GM23338 (cell line): Measurements from ENCODE around the gene AP4S1. TPM values are rescaled to one million over a fixed set of nuclear protein-coding genes. Genes with fewer than 3 reads are reported as not detected.
A peak's percentile ranks its signal among the peaks of the same experiment; 100 is the strongest.
"Not testable (repeated sequence)": the region's sequence is repeated elsewhere in the genome, so short reads cannot be mapped to it uniquely, and the experiment has no call there.

ENCODE experiments used
- ATAC-seq: fragments of 200-7000 bp; cut with Tn5 transposase; 3 replicates; pipeline ENCODE4 v1.9.1; 2020
- DNase-seq: peaks from one replicate; pipeline ENCODE4 v3.0.0-alpha.2; 2015; ENCODE audit warnings: low spot score
- H2AFZ ChIP-seq: fragments of 200-600 bp; sonication (generic); 2 replicates; pipeline ENCODE4 v1.8.0; 2016; ENCODE audit warnings: antibody characterized with exemption, mild to moderate bottlenecking, moderate library complexity
- H3F3A ChIP-seq: fragments of 200-600 bp; sonication (generic); replicated peaks from 2 replicates; pipeline ENCODE4 v1.8.0; 2017; ENCODE audit warnings: antibody characterized with exemption, mixed run types, low read depth
- H3K27ac ChIP-seq: fragments of 200-600 bp; sonication (generic); 2 replicates; pipeline ENCODE4 v1.6.1; 2016; ENCODE audit warnings: low read depth
- H3K27me3 ChIP-seq: fragments of 200-600 bp; sonication (generic); 2 replicates; pipeline ENCODE4 v1.8.0; 2016; ENCODE audit warnings: mild to moderate bottlenecking, mixed run types, moderate library complexity; ENCODE audit not compliant: insufficient read depth
- H3K36me3 ChIP-seq: fragments of 200-600 bp; sonication (generic); 2 replicates; pipeline ENCODE4 v1.8.0; 2016; ENCODE audit warnings: mild to moderate bottlenecking; ENCODE audit not compliant: insufficient read depth
- H3K4me1 ChIP-seq: fragments of 200-600 bp; sonication (generic); 2 replicates; pipeline ENCODE4 v1.8.0; 2016; ENCODE audit warnings: mild to moderate bottlenecking, moderate library complexity; ENCODE audit not compliant: insufficient read depth
- H3K4me2 ChIP-seq: fragments of 200-600 bp; sonication (generic); 2 replicates; pipeline ENCODE4 v1.7.1; 2017; ENCODE audit warnings: mixed run types
- H3K4me3 ChIP-seq: fragments of 200-600 bp; sonication (generic); 2 replicates; pipeline ENCODE4 v1.6.1; 2016; ENCODE audit warnings: mixed run types
- H3K79me2 ChIP-seq: fragments of 200-600 bp; sonication (generic); replicated peaks from 2 replicates; pipeline ENCODE4 v1.8.0; 2017; ENCODE audit warnings: mild to moderate bottlenecking; ENCODE audit not compliant: insufficient read depth
- H3K9me2 ChIP-seq: fragments of 200-600 bp; sonication (generic); 2 replicates; pipeline ENCODE4 v1.8.0; 2017; ENCODE audit not compliant: insufficient read depth
- H4K20me1 ChIP-seq: fragments of 200-600 bp; sonication (generic); replicated peaks from 2 replicates; pipeline ENCODE4 v1.8.0; 2017; ENCODE audit warnings: mild to moderate bottlenecking; ENCODE audit not compliant: insufficient read depth
- H3K27ac Mint-ChIP-seq: 2 replicates; pipeline ENCODE4 v1.8.0; 2020; ENCODE audit warnings: inconsistent platforms, mild to moderate bottlenecking, moderate library complexity, mixed read lengths
- H3K27me3 Mint-ChIP-seq: 3 replicates; pipeline ENCODE4 v1.8.0; 2022; ENCODE audit warnings: low read depth, mild to moderate bottlenecking, moderate library complexity, mixed read lengths, inconsistent platforms; ENCODE audit not compliant: insufficient read depth, poor library complexity
- H3K36me3 Mint-ChIP-seq: 3 replicates; pipeline ENCODE4 v1.8.0; 2021; ENCODE audit warnings: low read depth, mild to moderate bottlenecking, inconsistent platforms, moderate library complexity, mixed read lengths
- H3K4me1 Mint-ChIP-seq: 3 replicates; pipeline ENCODE4 v1.8.0; 2020; ENCODE audit warnings: mild to moderate bottlenecking, inconsistent platforms, mixed read lengths
- H3K4me3 Mint-ChIP-seq: 3 replicates; pipeline ENCODE4 v1.8.0; 2021; ENCODE audit warnings: moderate library complexity, mild to moderate bottlenecking, inconsistent platforms, mixed read lengths
- H3K9me3 Mint-ChIP-seq: 3 replicates; pipeline ENCODE4 v1.8.0; 2020; ENCODE audit warnings: moderate library complexity, mild to moderate bottlenecking, inconsistent platforms, mixed read lengths
- CREB1 ChIP-seq: fragments of 250-450 bp; sonication (Bioruptor Pico); IDR thresholded peaks from 2 replicates; pipeline ENCODE4 v1.5.0; 2020; ENCODE audit warnings: low read depth, mild to moderate bottlenecking, moderate library complexity
- EZH2 ChIP-seq: fragments of 200-600 bp; sonication (generic); IDR thresholded peaks from one replicate; pipeline ENCODE4 v1.8.0; 2017; ENCODE audit warnings: antibody characterized with exemption, mild to moderate bottlenecking, low read depth; ENCODE audit not compliant: unreplicated experiment
- EZH2phosphoT487 ChIP-seq: fragments of 200-600 bp; sonication (generic); IDR thresholded peaks from one replicate; pipeline ENCODE4 v1.8.1; 2018; ENCODE audit warnings: antibody characterized with exemption; ENCODE audit not compliant: unreplicated experiment
- ZNF114 ChIP-seq: fragments of 250-450 bp; sonication (Bioruptor Pico); IDR thresholded peaks from 2 replicates; pipeline ENCODE4 v1.5.0; 2020; ENCODE audit warnings: mild to moderate bottlenecking, moderate library complexity
- ZNF331 ChIP-seq: fragments of 250-450 bp; sonication (Bioruptor Pico); IDR thresholded peaks from 2 replicates; pipeline ENCODE4 v1.5.0; 2020; ENCODE audit warnings: low read depth, mild to moderate bottlenecking, moderate library complexity
- polyA plus RNA-seq: library from polyadenylated mRNA; unstranded; fragments of >200 nt; fragmentation: Nextera tagmentation; extraction: Ambion mirVana; gene quantifications from 2 replicates; pipeline ENCODE4 v1.2.1, GENCODE V29; 2016
- total RNA-seq: library from RNA; depleted of rRNA; stranded (reverse); fragments of >200 nt; shearing (Covaris generic); gene quantifications from 2 replicates; pipeline ENCODE4 v1.2.3, GENCODE V29; 2014
- TF ChIP-seq, protein P1 (sequence below), 2 experiments: fragments of 200-600 bp in 1 of 2; sonication (generic) in 1 of 2; conservative IDR thresholded peaks; 2 replicates each; pipeline versions ENCODE4 v1.5.1 to v1.6.1; 2016 to 2017; ENCODE audit warnings: antibody characterized with exemption in 2 of 2, low read depth in 2 of 2, mild to moderate bottlenecking in 2 of 2, moderate library complexity in 1 of 2
- TF ChIP-seq, protein P2 (sequence below): IDR thresholded peaks from one replicate; pipeline ENCODE4 v1.6.1; 2018; ENCODE audit warnings: antibody characterized with exemption; ENCODE audit not compliant: unreplicated experiment
- TF ChIP-seq, protein P3 (sequence below): fragments of 250-450 bp; sonication (Bioruptor Pico); IDR thresholded peaks from 2 replicates; pipeline ENCODE4 v1.5.0; 2020; ENCODE audit warnings: mild to moderate bottlenecking, moderate library complexity
- TF ChIP-seq, protein P4 (sequence below): IDR thresholded peaks from 2 replicates; pipeline ENCODE4 v1.6.1; 2016; ENCODE audit warnings: antibody characterized with exemption

AP4S1 gene
- total and polyA plus RNA-seq, 2 experiments from 2014 or later: 13.4 to 15.7 TPM

DNA sequence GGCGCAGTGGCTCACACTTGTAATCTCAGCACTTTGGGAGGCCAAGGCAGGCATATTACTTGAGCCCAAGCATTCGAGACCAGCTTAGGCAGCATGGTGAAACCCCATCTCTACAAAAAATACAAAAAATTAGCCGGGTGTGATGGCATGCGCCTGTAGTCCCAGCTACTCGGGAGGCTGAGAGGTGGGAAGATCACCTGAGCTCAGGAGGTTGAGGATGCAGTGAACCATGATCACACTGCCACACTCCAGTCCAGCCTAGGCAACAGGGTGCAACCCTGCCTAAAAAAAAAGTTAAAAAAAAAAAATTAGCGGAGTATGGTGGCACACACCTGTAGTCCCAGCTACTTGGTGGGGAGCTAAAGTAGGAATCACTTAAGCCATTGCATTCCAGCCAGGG, 21.4 kb upstream of the AP4S1 start:
- H3K36me3 ChIP-seq, H3K4me3 Mint-ChIP-seq, H3K27ac Mint-ChIP-seq, H3F3A ChIP-seq, H3K4me2 ChIP-seq, H2AFZ ChIP-seq, ATAC-seq, H3K9me2 ChIP-seq, H3K9me3 Mint-ChIP-seq, H3K27me3 ChIP-seq, H3K27me3 Mint-ChIP-seq, DNase-seq, H3K4me3 ChIP-seq: not testable (repeated sequence)
- Histone ChIP-seq H3K79me2 (peaks cover 100% of the 10 kb centered on the region), H4K20me1 (peaks cover 32% of the 10 kb centered on the region), H3K4me1 (peaks cover 29% of the 10 kb centered on the region), H3K27ac (peak overlapping the region; percentile 57; the same call in 1 of the 2 replicates)
- Mint-ChIP-seq H3K4me1 (peaks cover 36% of the 10 kb centered on the region), H3K36me3 (peaks cover 29% of the 10 kb centered on the region; the same call in 2 of the 3 replicates)

DNA sequence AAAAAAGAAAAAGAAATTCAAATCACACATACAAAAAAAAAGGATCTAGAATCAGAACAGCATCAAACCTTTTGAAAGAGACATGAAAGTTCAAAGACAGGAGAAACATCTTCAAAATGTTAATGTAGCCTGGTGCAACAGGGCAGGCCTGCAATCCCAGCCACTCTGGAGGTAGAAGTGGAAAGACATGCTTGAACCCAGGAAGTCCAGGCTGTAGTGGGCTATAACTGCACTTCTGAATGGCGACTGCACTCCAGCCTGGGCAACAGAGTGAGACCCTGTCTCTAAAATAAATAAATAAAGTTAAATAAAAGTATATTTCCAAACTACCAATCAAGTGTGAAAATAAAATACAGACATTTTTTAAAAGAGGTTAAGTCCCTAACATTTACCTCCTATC, 18.7 kb upstream of the AP4S1 start:
- no peaks in the 10 kb centered on the region for H3K27me3 ChIP-seq
- peaks cover 7% of the 10 kb centered on the region for H3K27me3 Mint-ChIP-seq
- ATAC-seq (no peak), DNase-seq (no peak)
- no peaks in the 10 kb centered on the region for H3K36me3 ChIP-seq
- H3K36me3 Mint-ChIP-seq: peaks cover 24% of the 10 kb centered on the region; the same call in 2 of the 3 replicates
- H3K4me3 Mint-ChIP-seq: no peak overlapping the region
- peaks cover 17% of the 10 kb centered on the region for H3K4me1 Mint-ChIP-seq
- peak overlapping the region; percentile 8; the same call in 1 of the 2 replicates for H3K27ac ChIP-seq
- no peaks in the 10 kb centered on the region for H3F3A ChIP-seq
- no peak overlapping the region for H2AFZ ChIP-seq
- H3K79me2 ChIP-seq: peaks cover 100% of the 10 kb centered on the region
- peaks cover 17% of the 10 kb centered on the region for H3K4me1 ChIP-seq
- H3K9me3 Mint-ChIP-seq: no peaks in the 10 kb centered on the region
- H3K4me3 ChIP-seq: no peak overlapping the region
- no peak overlapping the region for H3K27ac Mint-ChIP-seq
- H3K9me2 ChIP-seq: no peaks in the 10 kb centered on the region
- H4K20me1 ChIP-seq: peaks cover 36% of the 10 kb centered on the region
- H3K4me2 ChIP-seq: no peak overlapping the region
- TF ChIP-seq EZH2: no peak
- TF ChIP-seq, protein P1, sequence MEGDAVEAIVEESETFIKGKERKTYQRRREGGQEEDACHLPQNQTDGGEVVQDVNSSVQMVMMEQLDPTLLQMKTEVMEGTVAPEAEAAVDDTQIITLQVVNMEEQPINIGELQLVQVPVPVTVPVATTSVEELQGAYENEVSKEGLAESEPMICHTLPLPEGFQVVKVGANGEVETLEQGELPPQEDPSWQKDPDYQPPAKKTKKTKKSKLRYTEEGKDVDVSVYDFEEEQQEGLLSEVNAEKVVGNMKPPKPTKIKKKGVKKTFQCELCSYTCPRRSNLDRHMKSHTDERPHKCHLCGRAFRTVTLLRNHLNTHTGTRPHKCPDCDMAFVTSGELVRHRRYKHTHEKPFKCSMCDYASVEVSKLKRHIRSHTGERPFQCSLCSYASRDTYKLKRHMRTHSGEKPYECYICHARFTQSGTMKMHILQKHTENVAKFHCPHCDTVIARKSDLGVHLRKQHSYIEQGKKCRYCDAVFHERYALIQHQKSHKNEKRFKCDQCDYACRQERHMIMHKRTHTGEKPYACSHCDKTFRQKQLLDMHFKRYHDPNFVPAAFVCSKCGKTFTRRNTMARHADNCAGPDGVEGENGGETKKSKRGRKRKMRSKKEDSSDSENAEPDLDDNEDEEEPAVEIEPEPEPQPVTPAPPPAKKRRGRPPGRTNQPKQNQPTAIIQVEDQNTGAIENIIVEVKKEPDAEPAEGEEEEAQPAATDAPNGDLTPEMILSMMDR (conservative IDR thresholded peaks at IDR 0.05; ENCODE audit: low read depth in 2 of 2): no peak
- TF ChIP-seq, protein P2, sequence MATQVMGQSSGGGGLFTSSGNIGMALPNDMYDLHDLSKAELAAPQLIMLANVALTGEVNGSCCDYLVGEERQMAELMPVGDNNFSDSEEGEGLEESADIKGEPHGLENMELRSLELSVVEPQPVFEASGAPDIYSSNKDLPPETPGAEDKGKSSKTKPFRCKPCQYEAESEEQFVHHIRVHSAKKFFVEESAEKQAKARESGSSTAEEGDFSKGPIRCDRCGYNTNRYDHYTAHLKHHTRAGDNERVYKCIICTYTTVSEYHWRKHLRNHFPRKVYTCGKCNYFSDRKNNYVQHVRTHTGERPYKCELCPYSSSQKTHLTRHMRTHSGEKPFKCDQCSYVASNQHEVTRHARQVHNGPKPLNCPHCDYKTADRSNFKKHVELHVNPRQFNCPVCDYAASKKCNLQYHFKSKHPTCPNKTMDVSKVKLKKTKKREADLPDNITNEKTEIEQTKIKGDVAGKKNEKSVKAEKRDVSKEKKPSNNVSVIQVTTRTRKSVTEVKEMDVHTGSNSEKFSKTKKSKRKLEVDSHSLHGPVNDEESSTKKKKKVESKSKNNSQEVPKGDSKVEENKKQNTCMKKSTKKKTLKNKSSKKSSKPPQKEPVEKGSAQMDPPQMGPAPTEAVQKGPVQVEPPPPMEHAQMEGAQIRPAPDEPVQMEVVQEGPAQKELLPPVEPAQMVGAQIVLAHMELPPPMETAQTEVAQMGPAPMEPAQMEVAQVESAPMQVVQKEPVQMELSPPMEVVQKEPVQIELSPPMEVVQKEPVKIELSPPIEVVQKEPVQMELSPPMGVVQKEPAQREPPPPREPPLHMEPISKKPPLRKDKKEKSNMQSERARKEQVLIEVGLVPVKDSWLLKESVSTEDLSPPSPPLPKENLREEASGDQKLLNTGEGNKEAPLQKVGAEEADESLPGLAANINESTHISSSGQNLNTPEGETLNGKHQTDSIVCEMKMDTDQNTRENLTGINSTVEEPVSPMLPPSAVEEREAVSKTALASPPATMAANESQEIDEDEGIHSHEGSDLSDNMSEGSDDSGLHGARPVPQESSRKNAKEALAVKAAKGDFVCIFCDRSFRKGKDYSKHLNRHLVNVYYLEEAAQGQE: no peak
- TF ChIP-seq ZNF114 (CRISPR knock-in tag): no peak
- TF ChIP-seq, protein P3, sequence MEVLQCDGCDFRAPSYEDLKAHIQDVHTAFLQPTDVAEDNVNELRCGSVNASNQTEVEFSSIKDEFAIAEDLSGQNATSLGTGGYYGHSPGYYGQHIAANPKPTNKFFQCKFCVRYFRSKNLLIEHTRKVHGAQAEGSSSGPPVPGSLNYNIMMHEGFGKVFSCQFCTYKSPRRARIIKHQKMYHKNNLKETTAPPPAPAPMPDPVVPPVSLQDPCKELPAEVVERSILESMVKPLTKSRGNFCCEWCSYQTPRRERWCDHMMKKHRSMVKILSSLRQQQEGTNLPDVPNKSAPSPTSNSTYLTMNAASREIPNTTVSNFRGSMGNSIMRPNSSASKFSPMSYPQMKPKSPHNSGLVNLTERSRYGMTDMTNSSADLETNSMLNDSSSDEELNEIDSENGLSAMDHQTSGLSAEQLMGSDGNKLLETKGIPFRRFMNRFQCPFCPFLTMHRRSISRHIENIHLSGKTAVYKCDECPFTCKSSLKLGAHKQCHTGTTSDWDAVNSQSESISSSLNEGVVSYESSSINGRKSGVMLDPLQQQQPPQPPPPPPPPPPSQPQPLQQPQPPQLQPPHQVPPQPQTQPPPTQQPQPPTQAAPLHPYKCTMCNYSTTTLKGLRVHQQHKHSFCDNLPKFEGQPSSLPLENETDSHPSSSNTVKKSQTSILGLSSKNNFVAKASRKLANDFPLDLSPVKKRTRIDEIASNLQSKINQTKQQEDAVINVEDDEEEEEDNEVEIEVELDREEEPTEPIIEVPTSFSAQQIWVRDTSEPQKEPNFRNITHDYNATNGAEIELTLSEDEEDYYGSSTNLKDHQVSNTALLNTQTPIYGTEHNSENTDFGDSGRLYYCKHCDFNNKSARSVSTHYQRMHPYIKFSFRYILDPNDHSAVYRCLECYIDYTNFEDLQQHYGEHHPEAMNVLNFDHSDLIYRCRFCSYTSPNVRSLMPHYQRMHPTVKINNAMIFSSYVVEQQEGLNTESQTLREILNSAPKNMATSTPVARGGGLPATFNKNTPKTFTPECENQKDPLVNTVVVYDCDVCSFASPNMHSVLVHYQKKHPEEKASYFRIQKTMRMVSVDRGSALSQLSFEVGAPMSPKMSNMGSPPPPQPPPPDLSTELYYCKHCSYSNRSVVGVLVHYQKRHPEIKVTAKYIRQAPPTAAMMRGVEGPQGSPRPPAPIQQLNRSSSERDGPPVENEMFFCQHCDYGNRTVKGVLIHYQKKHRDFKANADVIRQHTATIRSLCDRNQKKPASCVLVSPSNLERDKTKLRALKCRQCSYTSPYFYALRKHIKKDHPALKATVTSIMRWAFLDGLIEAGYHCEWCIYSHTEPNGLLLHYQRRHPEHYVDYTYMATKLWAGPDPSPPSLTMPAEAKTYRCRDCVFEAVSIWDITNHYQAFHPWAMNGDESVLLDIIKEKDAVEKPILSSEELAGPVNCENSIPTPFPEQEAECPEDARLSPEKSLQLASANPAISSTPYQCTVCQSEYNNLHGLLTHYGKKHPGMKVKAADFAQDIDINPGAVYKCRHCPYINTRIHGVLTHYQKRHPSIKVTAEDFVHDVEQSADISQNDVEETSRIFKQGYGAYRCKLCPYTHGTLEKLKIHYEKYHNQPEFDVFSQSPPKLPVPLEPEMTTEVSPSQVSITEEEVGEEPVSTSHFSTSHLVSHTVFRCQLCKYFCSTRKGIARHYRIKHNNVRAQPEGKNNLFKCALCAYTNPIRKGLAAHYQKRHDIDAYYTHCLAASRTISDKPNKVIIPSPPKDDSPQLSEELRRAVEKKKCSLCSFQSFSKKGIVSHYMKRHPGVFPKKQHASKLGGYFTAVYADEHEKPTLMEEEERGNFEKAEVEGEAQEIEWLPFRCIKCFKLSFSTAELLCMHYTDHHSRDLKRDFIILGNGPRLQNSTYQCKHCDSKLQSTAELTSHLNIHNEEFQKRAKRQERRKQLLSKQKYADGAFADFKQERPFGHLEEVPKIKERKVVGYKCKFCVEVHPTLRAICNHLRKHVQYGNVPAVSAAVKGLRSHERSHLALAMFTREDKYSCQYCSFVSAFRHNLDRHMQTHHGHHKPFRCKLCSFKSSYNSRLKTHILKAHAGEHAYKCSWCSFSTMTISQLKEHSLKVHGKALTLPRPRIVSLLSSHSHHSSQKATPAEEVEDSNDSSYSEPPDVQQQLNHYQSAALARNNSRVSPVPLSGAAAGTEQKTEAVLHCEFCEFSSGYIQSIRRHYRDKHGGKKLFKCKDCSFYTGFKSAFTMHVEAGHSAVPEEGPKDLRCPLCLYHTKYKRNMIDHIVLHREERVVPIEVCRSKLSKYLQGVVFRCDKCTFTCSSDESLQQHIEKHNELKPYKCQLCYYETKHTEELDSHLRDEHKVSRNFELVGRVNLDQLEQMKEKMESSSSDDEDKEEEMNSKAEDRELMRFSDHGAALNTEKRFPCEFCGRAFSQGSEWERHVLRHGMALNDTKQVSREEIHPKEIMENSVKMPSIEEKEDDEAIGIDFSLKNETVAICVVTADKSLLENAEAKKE: no peak
- TF ChIP-seq CREB1 (CRISPR knock-in tag): no peak
- TF ChIP-seq ZNF331: no peak
- TF ChIP-seq, protein P4, sequence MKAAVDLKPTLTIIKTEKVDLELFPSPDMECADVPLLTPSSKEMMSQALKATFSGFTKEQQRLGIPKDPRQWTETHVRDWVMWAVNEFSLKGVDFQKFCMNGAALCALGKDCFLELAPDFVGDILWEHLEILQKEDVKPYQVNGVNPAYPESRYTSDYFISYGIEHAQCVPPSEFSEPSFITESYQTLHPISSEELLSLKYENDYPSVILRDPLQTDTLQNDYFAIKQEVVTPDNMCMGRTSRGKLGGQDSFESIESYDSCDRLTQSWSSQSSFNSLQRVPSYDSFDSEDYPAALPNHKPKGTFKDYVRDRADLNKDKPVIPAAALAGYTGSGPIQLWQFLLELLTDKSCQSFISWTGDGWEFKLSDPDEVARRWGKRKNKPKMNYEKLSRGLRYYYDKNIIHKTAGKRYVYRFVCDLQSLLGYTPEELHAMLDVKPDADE: no peak
- TF ChIP-seq EZH2phosphoT487: no peak
